GM23338 (cell line): ENCODE data around the gene UNC45A. TPM values are rescaled to one million over a fixed set of nuclear protein-coding genes. Genes with fewer than 3 reads are reported as not detected.

Experiments used
- ATAC-seq: fragments of 200-7000 bp; cut with Tn5 transposase; 3 replicates; pipeline ENCODE4 v1.9.1; 2020
- DNase-seq: peaks from one replicate; pipeline ENCODE4 v3.0.0-alpha.2; 2015; ENCODE audit warnings: low spot score
- H2AFZ ChIP-seq: fragments of 200-600 bp; sonication (generic); 2 replicates; pipeline ENCODE4 v1.8.0; 2016; ENCODE audit warnings: antibody characterized with exemption, mild to moderate bottlenecking, moderate library complexity
- H3F3A ChIP-seq: fragments of 200-600 bp; sonication (generic); replicated peaks from 2 replicates; pipeline ENCODE4 v1.8.0; 2017; ENCODE audit warnings: antibody characterized with exemption, mixed run types, low read depth
- H3K27ac ChIP-seq: fragments of 200-600 bp; sonication (generic); 2 replicates; pipeline ENCODE4 v1.6.1; 2016; ENCODE audit warnings: low read depth
- H3K27me3 ChIP-seq: fragments of 200-600 bp; sonication (generic); 2 replicates; pipeline ENCODE4 v1.8.0; 2016; ENCODE audit warnings: mild to moderate bottlenecking, mixed run types, moderate library complexity; ENCODE audit not compliant: insufficient read depth
- H3K36me3 ChIP-seq: fragments of 200-600 bp; sonication (generic); 2 replicates; pipeline ENCODE4 v1.8.0; 2016; ENCODE audit warnings: mild to moderate bottlenecking; ENCODE audit not compliant: insufficient read depth
- H3K4me1 ChIP-seq: fragments of 200-600 bp; sonication (generic); 2 replicates; pipeline ENCODE4 v1.8.0; 2016; ENCODE audit warnings: mild to moderate bottlenecking, moderate library complexity; ENCODE audit not compliant: insufficient read depth
- H3K4me2 ChIP-seq: fragments of 200-600 bp; sonication (generic); 2 replicates; pipeline ENCODE4 v1.7.1; 2017; ENCODE audit warnings: mixed run types
- H3K4me3 ChIP-seq: fragments of 200-600 bp; sonication (generic); 2 replicates; pipeline ENCODE4 v1.6.1; 2016; ENCODE audit warnings: mixed run types
- H3K79me2 ChIP-seq: fragments of 200-600 bp; sonication (generic); replicated peaks from 2 replicates; pipeline ENCODE4 v1.8.0; 2017; ENCODE audit warnings: mild to moderate bottlenecking; ENCODE audit not compliant: insufficient read depth
- H3K9me2 ChIP-seq: fragments of 200-600 bp; sonication (generic); 2 replicates; pipeline ENCODE4 v1.8.0; 2017; ENCODE audit not compliant: insufficient read depth
- H4K20me1 ChIP-seq: fragments of 200-600 bp; sonication (generic); replicated peaks from 2 replicates; pipeline ENCODE4 v1.8.0; 2017; ENCODE audit warnings: mild to moderate bottlenecking; ENCODE audit not compliant: insufficient read depth
- H3K27ac Mint-ChIP-seq: 2 replicates; pipeline ENCODE4 v1.8.0; 2020; ENCODE audit warnings: inconsistent platforms, mild to moderate bottlenecking, moderate library complexity, mixed read lengths
- H3K27me3 Mint-ChIP-seq: 3 replicates; pipeline ENCODE4 v1.8.0; 2022; ENCODE audit warnings: low read depth, mild to moderate bottlenecking, moderate library complexity, mixed read lengths, inconsistent platforms; ENCODE audit not compliant: insufficient read depth, poor library complexity
- H3K36me3 Mint-ChIP-seq: 3 replicates; pipeline ENCODE4 v1.8.0; 2021; ENCODE audit warnings: low read depth, mild to moderate bottlenecking, inconsistent platforms, moderate library complexity, mixed read lengths
- H3K4me1 Mint-ChIP-seq: 3 replicates; pipeline ENCODE4 v1.8.0; 2020; ENCODE audit warnings: mild to moderate bottlenecking, inconsistent platforms, mixed read lengths
- H3K4me3 Mint-ChIP-seq: 3 replicates; pipeline ENCODE4 v1.8.0; 2021; ENCODE audit warnings: moderate library complexity, mild to moderate bottlenecking, inconsistent platforms, mixed read lengths
- H3K9me3 Mint-ChIP-seq: 3 replicates; pipeline ENCODE4 v1.8.0; 2020; ENCODE audit warnings: moderate library complexity, mild to moderate bottlenecking, inconsistent platforms, mixed read lengths
- CREB1 ChIP-seq: fragments of 250-450 bp; sonication (Bioruptor Pico); IDR thresholded peaks from 2 replicates; pipeline ENCODE4 v1.5.0; 2020; ENCODE audit warnings: low read depth, mild to moderate bottlenecking, moderate library complexity
- CTCF ChIP-seq, 2 experiments: fragments of 200-600 bp in 1 of 2; sonication (generic) in 1 of 2; conservative IDR thresholded peaks; 2 replicates each; pipeline versions ENCODE4 v1.5.1 to v1.6.1; 2016 to 2017; ENCODE audit warnings: antibody characterized with exemption in 2 of 2, low read depth in 2 of 2, mild to moderate bottlenecking in 2 of 2, moderate library complexity in 1 of 2
- ETS1 ChIP-seq: IDR thresholded peaks from 2 replicates; pipeline ENCODE4 v1.6.1; 2016; ENCODE audit warnings: antibody characterized with exemption
- EZH2phosphoT487 ChIP-seq: fragments of 200-600 bp; sonication (generic); IDR thresholded peaks from one replicate; pipeline ENCODE4 v1.8.1; 2018; ENCODE audit warnings: antibody characterized with exemption; ENCODE audit not compliant: unreplicated experiment
- JUNB ChIP-seq: IDR thresholded peaks from one replicate; pipeline ENCODE4 v1.6.1; 2016; ENCODE audit warnings: antibody characterized with exemption; ENCODE audit not compliant: unreplicated experiment
- NANOG ChIP-seq: IDR thresholded peaks from 2 replicates; pipeline ENCODE4 v1.6.1; 2016; ENCODE audit warnings: antibody characterized with exemption, borderline replicate concordance
- POLR2AphosphoS5 ChIP-seq: IDR thresholded peaks from 2 replicates; pipeline ENCODE4 v1.6.1; 2016; ENCODE audit warnings: antibody characterized with exemption, low read depth
- STAT1 ChIP-seq: IDR thresholded peaks from one replicate; pipeline ENCODE4 v1.6.1; 2016; ENCODE audit warnings: antibody characterized with exemption; ENCODE audit not compliant: unreplicated experiment
- ZNF114 ChIP-seq: fragments of 250-450 bp; sonication (Bioruptor Pico); IDR thresholded peaks from 2 replicates; pipeline ENCODE4 v1.5.0; 2020; ENCODE audit warnings: mild to moderate bottlenecking, moderate library complexity
- ZNF331 ChIP-seq: fragments of 250-450 bp; sonication (Bioruptor Pico); IDR thresholded peaks from 2 replicates; pipeline ENCODE4 v1.5.0; 2020; ENCODE audit warnings: low read depth, mild to moderate bottlenecking, moderate library complexity
- ZNF462 ChIP-seq: fragments of 250-450 bp; sonication (Bioruptor Pico); IDR thresholded peaks from 2 replicates; pipeline ENCODE4 v1.5.0; 2020; ENCODE audit warnings: mild to moderate bottlenecking, moderate library complexity
- polyA plus RNA-seq: library from polyadenylated mRNA; unstranded; fragments of >200 nt; fragmentation: Nextera tagmentation; extraction: Ambion mirVana; gene quantifications from 2 replicates; pipeline ENCODE4 v1.2.1, GENCODE V29; 2016
- total RNA-seq: library from RNA; depleted of rRNA; stranded (reverse); fragments of >200 nt; shearing (Covaris generic); gene quantifications from 2 replicates; pipeline ENCODE4 v1.2.3, GENCODE V29; 2014

Gene UNC45A
- total and polyA plus RNA-seq, 2 experiments from 2014 or later = 40.2 to 86.8 TPM

DNA sequence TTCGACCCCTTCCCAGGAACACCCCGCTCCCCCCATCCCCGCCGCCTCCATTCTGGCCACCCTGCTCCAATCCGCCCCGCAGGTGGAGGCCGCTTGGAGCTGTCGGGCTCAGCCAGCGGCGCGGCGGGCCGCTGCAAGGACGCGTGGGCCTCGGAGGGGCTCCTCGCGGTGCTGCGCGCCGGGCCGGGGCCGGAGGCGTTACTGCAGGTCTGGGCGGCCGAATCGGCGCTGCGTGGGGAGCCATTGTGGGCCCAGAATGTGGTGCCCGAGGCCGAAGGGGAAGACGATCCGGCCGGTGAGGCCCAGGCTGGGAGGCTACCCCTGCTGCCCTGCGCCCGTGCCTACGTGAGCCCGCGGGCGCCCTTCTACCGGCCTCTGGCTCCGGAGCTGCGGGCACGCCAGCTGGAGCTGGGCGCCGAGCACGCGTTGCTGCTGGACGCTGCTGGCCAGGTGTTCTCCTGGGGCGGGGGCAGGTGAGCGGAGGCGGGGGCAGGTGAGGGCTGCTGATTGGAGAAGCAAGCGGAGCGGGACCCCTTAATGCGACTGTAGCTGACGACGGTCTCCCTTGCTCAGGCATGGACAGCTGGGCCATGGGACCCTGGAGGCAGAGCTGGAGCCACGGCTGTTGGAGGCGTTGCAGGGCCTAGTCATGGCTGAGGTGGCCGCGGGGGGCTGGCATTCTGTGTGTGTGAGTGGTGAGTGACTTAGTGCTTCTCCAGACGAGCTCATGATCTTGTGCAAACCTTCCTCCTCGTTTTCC, 22.1 kb downstream of the UNC45A start:
- H3K27ac Mint-ChIP-seq = peak overlapping the region; percentile 71; the same call in 1 of the 2 replicates
- peaks cover 10% of the 10 kb centered on the region for H3K4me1 Mint-ChIP-seq
- Histone ChIP-seq H4K20me1 (0 out of 2 replicates have a peak, but pooled peaks cover 2% of the 10 kb centered on the region), H3F3A (peaks cover 17% of the 10 kb centered on the region; the same call in 1 of the 2 replicates), H3K4me2 (peak overlapping the region; percentile 84), H3K9me2 (no peaks in the 10 kb centered on the region), H3K4me1 (peaks cover 13% of the 10 kb centered on the region), H3K36me3 (peaks cover 2% of the 10 kb centered on the region), H3K27ac (no peak overlapping the region), H2AFZ (peak overlapping the region; percentile 74; the same call in 1 of the 2 replicates), H3K4me3 (peak overlapping the region; percentile 75), H3K79me2 (no peaks in the 10 kb centered on the region), H3K27me3 (no peaks in the 10 kb centered on the region)
- DNase-seq (peak; percentile 67), ATAC-seq (peak; percentile 15)
- no peak for TF ChIP-seq STAT1
- peak; percentile 71; the same call in 1 of the 2 replicates for TF ChIP-seq POLR2AphosphoS5
- peaks cover 22% of the 10 kb centered on the region for H3K27me3 Mint-ChIP-seq
- peaks cover 42% of the 10 kb centered on the region for H3K36me3 Mint-ChIP-seq
- H3K4me3 Mint-ChIP-seq = peak overlapping the region; percentile 83
- H3K9me3 Mint-ChIP-seq = no peaks in the 10 kb centered on the region; the same call in 2 of the 3 replicates

DNA sequence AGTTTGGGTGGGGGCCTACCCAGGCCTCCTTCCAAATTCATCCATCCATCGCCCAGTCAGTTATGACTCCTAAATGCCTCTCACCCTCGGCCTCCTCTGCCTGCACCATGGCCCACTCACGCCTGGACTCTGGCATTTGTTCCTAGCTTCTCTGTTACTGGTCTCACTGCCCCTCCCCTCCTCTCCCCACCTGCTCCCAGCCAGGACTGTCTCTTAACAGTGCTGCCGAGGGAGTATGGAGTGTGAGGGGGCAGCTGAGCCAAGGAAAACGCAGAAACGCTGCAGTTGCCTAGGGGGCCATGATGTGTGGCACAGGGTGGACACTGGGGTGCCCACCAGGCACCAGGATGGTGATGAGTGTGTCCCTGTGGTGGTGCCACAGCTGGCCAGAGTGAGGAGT, 22.7 kb downstream of the UNC45A start:
- peak overlapping the region; percentile 80 for H3K4me3 Mint-ChIP-seq
- Histone ChIP-seq H3K27ac (no peak overlapping the region), H3K9me2 (no peaks in the 10 kb centered on the region), H3K4me2 (peak overlapping the region; percentile 84), H3K36me3 (peaks cover 4% of the 10 kb centered on the region), H3F3A (peaks cover 17% of the 10 kb centered on the region; the same call in 1 of the 2 replicates), H3K4me3 (peak overlapping the region; percentile 75), H4K20me1 (0 out of 2 replicates have a peak, but pooled peaks cover 5% of the 10 kb centered on the region), H3K79me2 (no peaks in the 10 kb centered on the region), H3K4me1 (peaks cover 13% of the 10 kb centered on the region), H2AFZ (peak overlapping the region; percentile 74; the same call in 1 of the 2 replicates), H3K27me3 (no peaks in the 10 kb centered on the region)
- DNase-seq (no peak), ATAC-seq (no peak)
- H3K27ac Mint-ChIP-seq = peak overlapping the region; percentile 71
- peaks cover 19% of the 10 kb centered on the region for H3K27me3 Mint-ChIP-seq
- H3K4me1 Mint-ChIP-seq = peaks cover 10% of the 10 kb centered on the region
- H3K9me3 Mint-ChIP-seq = no peaks in the 10 kb centered on the region; the same call in 2 of the 3 replicates
- H3K36me3 Mint-ChIP-seq = peaks cover 40% of the 10 kb centered on the region
- TF ChIP-seq STAT1 (no peak), CTCF (conservative IDR thresholded peaks at IDR 0.05; ENCODE audit: low read depth in 2 of 2) (no peak), JUNB (no peak), POLR2AphosphoS5 (no peak), ZNF114 (no peak), EZH2phosphoT487 (no peak), CREB1 (no peak), ETS1 (no peak), NANOG (no peak), ZNF462 (CRISPR knock-in tag) (no peak), ZNF331 (CRISPR knock-in tag) (no peak)
